ENCODE data around the gene OR2T2.
"Not testable (repeated sequence)": the region's sequence is repeated elsewhere in the genome, so short reads cannot be mapped to it uniquely, and the experiment has no call there.

Gene OR2T2

GRCh38 chr1:248445399-248445798 lies at the start of gene OR2T2:
Gene OR2T2 (plus strand): TSS chr1:248445637. CDS start chr1:248452798, 7,161 bp downstream.
- not testable (repeated sequence) for DNase-seq

- no peak for DNase-seq
Measured at GRCh38 chr1:248402748-248403147, 42.7 kb upstream of the OR2T2 start, which contains the start of gene OR2T1. Gene OR2T1 (plus strand): TSS chr1:248403048. CDS start chr1:248406148, 3,100 bp downstream.

- DNase-seq = no peak
Measured at GRCh38 chr1:248404024-248404423, 41.4 kb upstream of the OR2T2 start.

GRCh38 chr1:248406721-248407692 lies 38.4 kb upstream of the OR2T2 start:
- no peak for DNase-seq

- no peak for DNase-seq
Measured at GRCh38 chr1:248416226-248416625, 29.2 kb upstream of the OR2T2 start.

- DNase-seq = no peak
Measured at GRCh38 chr1:248417854-248418253, 27.6 kb upstream of the OR2T2 start.

- no peak for DNase-seq
Measured at GRCh38 chr1:248421384-248421783, 24.1 kb upstream of the OR2T2 start.

- not testable (repeated sequence) for DNase-seq
Measured at GRCh38 chr1:248427526-248428191, 17.8 kb upstream of the OR2T2 start.

GRCh38 chr1:248428192-248428533 lies 17.3 kb upstream of the OR2T2 start:
- DNase-seq = not testable (repeated sequence)

GRCh38 chr1:248431683-248432082 lies 13.8 kb upstream of the OR2T2 start:
- not testable (repeated sequence) for DNase-seq

GRCh38 chr1:248432201-248432600 lies 13.2 kb upstream of the OR2T2 start:
- not testable (repeated sequence) for DNase-seq

- not testable (repeated sequence) for DNase-seq
Measured at GRCh38 chr1:248433811-248434415, 11.5 kb upstream of the OR2T2 start.

GRCh38 chr1:248434913-248435312 lies 10.5 kb upstream of the OR2T2 start:
- DNase-seq = not testable (repeated sequence)

GRCh38 chr1:248436303-248436702 lies 9.1 kb upstream of the OR2T2 start:
- not testable (repeated sequence) for DNase-seq

GRCh38 chr1:248438668-248439067 lies 6.8 kb upstream of the OR2T2 start:
- DNase-seq = not testable (repeated sequence)

- not testable (repeated sequence) for DNase-seq
Measured at GRCh38 chr1:248439283-248439682, 6.2 kb upstream of the OR2T2 start.

- DNase-seq = not testable (repeated sequence)
Measured at GRCh38 chr1:248442500-248443277, 2.7 kb upstream of the OR2T2 start.

- DNase-seq = not testable (repeated sequence)
Measured at GRCh38 chr1:248444603-248445002, 834 bp upstream of the OR2T2 start.

GRCh38 chr1:248448409-248449074 lies 3.1 kb downstream of the OR2T2 start:
- DNase-seq = not testable (repeated sequence)

- not testable (repeated sequence) for DNase-seq
Measured at GRCh38 chr1:248449821-248450465, 4.5 kb downstream of the OR2T2 start.

- DNase-seq = not testable (repeated sequence)
Measured at GRCh38 chr1:248450466-248451145, 5.2 kb downstream of the OR2T2 start.
